DMS79 treated with DMSO at 0.1 percent for 48 hours (cell line): ENCODE measurements around the gene CC2D1A.

Experiments
- DNase-seq: peaks from one replicate; lab custom pipeline; 2025; lab: John Stamatoyannopoulos, UW

CC2D1A gene

GRCh38 chr19:13877303-13877702 is 28.7 kb upstream of the CC2D1A start:
- no peak for DNase-seq

DNA sequence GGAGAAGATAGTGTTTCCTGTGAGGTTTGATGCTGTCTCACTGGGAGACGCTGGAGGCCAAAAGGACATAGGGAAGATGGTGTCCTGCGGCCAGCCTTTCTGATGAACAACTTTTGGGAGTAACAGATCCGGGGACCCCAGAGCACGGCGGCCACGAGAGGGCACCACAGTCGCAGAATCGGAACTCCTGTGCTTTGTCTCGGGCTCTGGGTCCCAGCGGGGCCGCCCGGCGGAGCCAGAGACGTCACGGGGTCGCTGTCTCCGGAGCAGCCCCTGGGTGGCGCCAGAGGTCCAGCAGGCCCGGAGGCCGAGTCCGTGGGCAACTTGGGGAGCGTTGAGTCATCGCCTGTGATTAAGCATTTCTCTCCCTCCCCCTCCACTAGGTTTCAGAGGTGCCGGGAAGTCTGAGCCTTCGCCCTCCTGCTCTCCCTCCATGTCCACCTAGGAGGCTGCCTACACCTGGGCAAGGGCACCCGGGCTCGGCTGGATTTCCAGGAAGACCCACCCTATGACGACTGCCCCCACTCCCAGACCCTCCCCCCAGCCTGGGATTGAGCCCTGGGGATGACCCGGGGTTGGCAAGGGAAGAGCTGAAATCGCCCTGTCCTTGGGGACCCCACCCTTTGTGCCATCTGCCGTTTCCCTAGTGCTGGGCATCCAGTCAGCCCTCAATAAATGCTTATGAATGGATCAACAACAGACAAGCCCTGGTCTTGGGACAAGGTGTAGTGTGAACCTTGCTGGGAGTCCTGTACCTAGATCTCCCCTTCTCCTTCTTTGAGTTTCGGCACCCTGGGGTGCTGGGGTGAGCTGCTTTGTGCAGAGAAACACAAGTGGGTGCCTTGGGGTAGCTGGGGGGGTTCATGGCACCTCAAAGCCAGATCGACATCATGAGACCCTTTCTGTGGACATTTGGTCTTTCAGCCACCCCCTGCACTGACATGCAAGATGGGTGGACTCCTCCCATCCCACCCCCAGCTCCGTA is 25.6 kb upstream of the CC2D1A start:
- DNase-seq: peak; percentile 92

GRCh38 chr19:13881251-13881691 is 24.7 kb upstream of the CC2D1A start:
- DNase-seq: no peak

DNA sequence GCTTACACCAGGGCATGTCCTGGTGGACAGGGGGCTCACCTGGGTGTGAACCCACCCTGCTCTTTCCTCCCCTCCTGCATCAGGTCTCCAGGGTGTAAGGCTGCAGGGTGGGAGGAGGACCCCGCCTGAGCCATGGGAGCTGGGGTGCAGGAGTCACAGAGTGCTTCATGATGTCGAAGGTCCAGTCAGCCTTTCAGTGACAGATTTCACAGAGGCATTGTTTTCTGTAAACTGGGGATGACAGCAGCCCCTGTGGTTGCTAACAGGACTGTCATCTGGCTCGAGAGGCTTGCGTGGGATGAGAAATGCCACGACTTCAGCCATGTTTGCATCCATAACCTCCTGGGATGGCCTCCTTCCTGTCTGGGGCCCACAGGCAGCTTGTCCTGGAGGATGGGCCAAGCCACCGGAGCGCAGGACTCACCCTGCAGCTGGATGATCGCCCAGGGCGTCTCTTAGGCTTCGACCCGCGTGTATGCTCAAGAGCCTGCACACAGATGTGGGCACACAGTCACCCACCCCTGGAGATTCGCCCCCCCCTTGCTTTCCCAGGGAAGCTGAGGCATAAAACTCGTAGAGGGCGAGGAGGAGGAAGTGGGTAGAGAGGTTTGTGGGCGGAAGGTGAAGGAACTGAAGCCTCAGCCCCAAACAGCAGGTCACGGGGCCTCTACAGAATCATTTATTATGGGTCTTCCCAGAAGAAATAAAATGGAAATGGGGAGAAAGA is 24.1 kb upstream of the CC2D1A start:
- no peak for DNase-seq

DNA sequence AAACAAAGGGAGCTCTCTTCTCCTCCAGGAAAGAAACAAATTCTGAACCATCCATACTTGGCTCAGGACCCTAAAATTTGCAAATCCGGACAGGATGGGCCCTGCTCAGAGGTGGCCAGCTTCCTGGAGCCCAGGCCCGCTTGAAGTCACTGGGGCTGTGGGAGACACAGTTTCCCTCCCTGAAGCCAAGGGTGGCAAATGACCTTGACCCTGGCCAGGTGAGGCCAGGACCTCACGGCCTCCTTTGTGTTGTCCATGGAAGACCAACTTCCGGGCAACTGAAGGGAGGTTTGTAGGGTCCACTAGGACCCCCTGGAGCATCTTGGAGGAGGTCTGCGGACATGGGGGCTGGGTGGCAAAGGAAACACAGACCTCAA is 23.6 kb upstream of the CC2D1A start:
- DNase-seq: no peak

- DNase-seq: no peak
Measured at GRCh38 chr19:13882836-13883235, 23.2 kb upstream of the CC2D1A start.

GRCh38 chr19:13883516-13884064 is 22.4 kb upstream of the CC2D1A start:
- DNase-seq: no peak

GRCh38 chr19:13884726-13885591 is 21.0 kb upstream of the CC2D1A start:
- DNase-seq: peak; percentile 82

DNA sequence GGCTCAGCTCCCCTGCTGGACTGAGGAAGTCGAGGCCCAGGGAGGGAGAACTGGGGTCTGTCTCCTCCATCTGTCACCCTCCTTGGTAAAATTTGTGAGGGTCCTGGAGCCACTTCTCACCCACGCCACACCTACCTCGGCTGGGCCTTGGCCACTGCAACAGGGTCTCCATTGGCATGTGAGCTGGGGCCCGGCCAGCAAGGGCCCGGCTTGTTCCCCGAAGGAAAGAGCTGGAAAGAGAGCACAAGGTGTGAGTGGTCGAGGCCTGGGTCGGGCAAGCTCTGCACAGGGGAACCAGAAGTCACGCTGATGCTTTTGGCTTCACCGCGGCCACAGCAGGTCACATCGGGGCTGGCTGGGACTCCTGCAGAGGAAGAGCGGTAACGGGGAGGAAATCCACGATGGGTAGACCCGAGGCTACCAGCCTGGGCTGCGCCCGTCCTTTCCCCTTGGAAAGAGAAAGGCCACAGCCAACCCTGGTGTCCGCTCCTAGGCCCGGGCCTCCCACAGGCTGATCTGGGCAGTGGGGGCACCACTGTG is 20.1 kb upstream of the CC2D1A start:
- no peak for DNase-seq

GRCh38 chr19:13887018-13887436 is 19.0 kb upstream of the CC2D1A start:
- DNase-seq: no peak

GRCh38 chr19:13887517-13887916 is 18.5 kb upstream of the CC2D1A start:
- no peak for DNase-seq

DNA sequence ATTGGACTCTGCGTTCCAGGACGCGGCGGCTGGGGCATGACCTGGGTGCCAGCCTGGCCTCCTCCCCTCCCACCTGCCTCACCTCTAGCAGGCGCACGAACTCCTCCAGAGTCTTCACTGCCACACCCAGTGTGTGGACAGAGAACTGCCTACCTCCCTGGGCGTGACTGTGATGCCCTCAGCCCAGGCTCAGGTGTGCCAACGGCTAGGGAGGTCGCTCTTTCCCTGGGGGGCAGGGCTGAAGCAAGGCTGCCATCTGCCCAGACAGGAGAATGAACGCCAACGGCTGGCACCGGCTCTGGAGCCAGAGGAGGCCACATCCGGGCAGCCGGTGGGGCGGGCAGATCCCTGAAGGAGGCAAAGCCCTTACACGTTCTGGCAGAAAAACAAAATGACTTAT is 17.7 kb upstream of the CC2D1A start:
- DNase-seq: no peak

GRCh38 chr19:13890136-13890535 is 15.9 kb upstream of the CC2D1A start:
- no peak for DNase-seq

DNA sequence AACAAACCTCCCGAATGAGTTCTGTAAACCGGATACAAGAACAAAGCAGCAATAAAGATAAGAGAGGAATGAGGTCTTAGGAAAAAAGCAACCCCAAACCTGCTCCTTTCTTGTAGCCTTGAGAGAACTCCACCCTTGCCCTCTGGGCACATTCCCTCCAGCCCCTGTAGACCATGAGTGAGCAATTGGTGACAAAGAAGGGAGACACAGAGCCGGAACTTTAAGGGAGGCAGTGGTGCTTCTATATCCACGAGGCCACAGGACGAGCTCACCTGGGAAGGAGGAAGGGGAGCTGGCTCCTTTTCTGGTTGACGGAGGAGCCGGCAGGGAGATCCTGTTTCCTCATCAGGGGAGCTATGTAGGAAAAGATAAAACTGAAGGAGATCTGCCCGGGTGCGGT is 13.1 kb upstream of the CC2D1A start:
- DNase-seq: no peak

- no peak for DNase-seq
Measured at GRCh38 chr19:13894552-13894951, 11.4 kb upstream of the CC2D1A start.

DNA sequence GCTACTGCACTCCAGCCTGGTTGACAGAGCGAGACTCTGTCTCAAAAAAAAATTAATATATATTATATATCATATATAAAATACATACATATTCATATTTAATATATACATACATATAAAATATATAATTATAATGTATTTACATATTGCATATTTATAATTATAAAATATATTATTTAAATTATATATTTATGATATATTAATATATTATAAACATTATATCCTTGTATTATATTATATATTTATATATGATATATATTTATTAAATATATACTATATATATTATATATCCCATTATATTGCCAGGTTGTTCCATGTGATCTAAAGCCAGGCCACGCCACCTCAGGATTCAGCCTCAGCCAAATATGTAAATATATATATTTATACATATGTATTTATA is 9.8 kb upstream of the CC2D1A start:
- no peak for DNase-seq

DNA sequence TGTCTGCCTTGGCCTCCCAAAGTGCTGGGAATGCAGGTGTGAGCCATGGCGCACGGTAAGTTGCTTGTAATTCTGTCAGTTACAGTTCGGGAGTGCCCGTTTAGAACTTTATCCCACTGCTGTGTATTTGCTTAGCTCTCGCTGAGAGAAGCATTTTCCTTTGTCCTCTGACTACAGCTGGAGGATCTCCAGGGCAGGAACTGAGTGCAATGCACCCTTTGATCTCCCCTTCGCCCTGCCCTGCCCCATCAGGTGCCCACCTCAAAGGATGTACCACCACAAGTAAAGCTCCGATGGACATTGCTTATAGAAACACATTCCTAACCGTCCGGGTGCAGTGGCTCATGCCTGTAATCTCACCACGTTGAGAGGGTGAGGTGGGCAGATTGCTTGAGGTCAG is 6.6 kb upstream of the CC2D1A start:
- DNase-seq: no peak

DNA sequence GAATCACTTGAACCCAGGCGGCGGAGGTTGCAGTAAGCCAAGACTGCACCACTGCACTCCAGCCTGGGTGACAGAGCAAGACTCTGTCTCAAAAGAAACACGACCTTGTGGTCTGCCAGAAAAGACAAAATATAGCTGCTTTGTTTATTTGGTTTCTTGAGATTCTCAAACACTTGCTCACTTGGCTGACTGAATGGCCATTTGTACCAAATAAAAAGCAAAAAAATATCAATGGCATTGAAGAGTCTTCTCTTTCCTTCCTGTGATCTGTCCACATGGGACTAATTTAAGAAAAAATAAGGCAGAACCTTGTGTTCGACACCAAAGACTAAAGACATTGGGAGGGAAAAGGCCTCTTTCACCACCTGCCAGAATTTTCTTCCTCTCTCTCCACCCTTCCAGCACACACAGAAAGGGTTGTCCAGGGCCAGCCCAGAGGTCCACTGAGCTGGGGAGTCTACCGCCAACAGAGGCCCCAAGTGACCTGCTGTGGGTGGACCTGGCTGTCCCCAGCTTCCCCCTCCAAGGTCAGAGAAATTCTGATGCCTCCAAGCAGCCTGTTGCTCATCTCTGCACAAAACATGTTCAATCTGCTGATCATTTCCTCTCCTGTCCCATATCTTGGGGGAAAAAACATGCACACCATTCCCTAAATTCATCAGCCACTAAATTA is 6.0 kb upstream of the CC2D1A start:
- no peak for DNase-seq

- DNase-seq: no peak
Measured at GRCh38 chr19:13902993-13903555, 2.9 kb upstream of the CC2D1A start.

DNA sequence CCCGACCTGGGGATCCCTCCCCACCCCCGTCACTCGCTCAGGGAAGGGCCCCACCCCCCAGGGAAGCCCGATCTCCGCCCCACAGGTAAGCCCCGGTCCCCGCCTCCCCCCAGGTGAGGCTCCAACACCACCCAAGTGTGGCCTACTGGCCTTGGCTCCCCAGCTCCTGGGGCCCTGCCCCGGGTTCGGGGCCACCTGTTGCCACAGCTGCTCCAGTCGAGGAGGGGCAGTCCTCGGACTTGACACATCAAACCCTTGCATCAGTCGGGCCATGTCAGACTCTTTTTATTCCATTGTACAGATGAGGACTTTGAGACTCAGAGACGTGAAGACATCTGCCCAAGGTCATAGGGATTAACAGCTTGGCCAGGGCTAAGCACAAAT is 512 bp downstream of the CC2D1A start:
- no peak for DNase-seq

GRCh38 chr19:13906910-13907309 is 909 bp downstream of the CC2D1A start:
- no peak for DNase-seq
